ENCODE data around the gene SCAPER.
"Not testable (repeated sequence)": the region's sequence is repeated elsewhere in the genome, so short reads cannot be mapped to it uniquely, and the experiment has no call there.

Gene SCAPER

DNA sequence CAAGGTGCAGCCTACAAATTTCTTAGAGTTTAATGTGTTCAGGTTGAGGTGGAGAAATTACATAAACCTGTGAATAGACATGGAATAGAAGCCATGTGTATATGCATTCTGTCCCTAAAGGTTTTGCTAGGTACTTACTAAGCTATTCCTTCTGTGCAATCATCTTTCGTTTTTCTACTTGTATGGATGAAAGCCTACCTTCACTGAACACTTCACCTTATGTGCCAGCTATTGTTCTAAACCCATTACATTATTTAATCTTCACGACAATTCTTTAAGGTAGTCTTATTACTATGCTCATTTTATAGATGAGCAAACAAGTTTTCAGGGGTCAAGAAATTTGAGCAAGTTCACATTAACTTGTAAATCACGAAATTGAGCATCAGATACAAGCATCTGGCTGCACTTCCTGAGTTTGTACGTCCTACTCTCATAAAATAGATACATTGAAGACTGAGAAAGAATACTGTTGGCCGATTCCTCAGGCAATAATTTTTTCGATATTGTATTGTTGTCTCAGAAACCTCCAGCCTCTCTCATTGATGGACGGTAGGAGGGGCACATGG is 25.8 kb upstream of the SCAPER start:
- peak overlapping the region; percentile 84 for H3K4me3 Mint-ChIP-seq
- ATAC-seq (no peak), DNase-seq (no peak)
- H3K4me1 Mint-ChIP-seq = peaks cover 33% of the 10 kb centered on the region
- H3K27ac Mint-ChIP-seq = peak overlapping the region; percentile 83
- no peaks in the 10 kb centered on the region for H3K9me3 Mint-ChIP-seq
- peaks cover 22% of the 10 kb centered on the region for H3K36me3 Mint-ChIP-seq (ENCODE audit: low read depth)
- H3K27me3 Mint-ChIP-seq = no peaks in the 10 kb centered on the region

DNA sequence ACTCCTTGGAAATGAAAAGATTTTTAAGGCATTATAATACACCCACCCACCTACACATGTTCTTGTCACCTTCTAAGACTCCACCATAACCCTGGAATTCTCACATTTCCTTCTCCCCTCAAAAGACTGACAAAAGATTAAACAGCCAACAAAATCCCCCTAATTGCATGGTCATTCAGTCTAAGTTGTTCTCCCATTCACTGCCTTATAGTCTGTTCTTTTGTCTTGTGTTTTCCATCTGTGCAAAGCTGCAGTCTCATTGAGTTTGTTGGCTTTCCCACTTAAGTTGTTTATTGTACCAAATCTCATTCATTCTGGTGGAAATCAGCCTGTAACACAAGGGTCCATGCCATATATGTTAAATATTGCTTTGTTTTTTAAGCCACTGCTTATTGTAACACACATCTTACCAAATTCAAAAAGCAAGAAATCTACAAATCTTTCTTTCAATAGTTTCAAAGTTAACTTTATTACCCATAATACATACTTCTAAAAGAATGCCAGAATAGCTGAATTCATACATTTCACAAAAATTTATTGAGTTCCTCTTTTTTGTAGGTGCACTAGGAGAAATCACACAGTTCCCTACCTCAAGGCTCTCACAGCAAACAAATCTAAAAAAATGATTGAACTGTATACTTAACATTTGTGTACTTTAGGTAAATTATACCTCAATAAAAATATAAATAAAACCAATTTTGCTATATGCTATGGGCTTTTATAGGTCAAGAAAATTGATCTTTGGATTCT is 24.0 kb upstream of the SCAPER start:
- Mint-ChIP-seq H3K4me3 (no peak overlapping the region), H3K27ac (no peak overlapping the region), H3K36me3 (ENCODE audit: low read depth) (peaks cover 12% of the 10 kb centered on the region), H3K27me3 (peaks cover 6% of the 10 kb centered on the region), H3K4me1 (peaks cover 25% of the 10 kb centered on the region), H3K9me3 (no peaks in the 10 kb centered on the region)
- ATAC-seq (no peak), DNase-seq (no peak)

DNA sequence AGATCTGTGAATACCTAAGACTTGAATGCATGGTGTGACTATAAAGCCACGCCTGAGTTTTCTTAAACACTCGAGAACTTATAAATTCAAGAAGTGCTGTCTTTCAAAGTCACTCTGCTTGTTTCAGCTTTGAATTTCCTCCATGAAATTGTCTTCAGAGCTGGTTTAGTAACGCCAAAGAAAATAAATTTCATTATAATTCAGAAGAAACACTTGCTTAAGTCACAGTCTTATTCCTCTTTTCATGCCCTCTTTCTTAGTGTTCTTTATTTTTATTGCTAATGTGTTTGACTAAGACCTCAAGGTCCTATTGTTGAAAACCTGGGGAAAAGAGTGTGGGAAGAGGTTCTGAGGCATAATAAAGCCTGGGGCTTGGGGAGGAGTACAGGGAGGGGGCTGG is 23.1 kb upstream of the SCAPER start:
- Mint-ChIP-seq H3K9me3 (no peaks in the 10 kb centered on the region), H3K27me3 (peaks cover 6% of the 10 kb centered on the region), H3K27ac (no peak overlapping the region), H3K4me3 (no peak overlapping the region), H3K4me1 (peaks cover 20% of the 10 kb centered on the region), H3K36me3 (ENCODE audit: low read depth) (peaks cover 3% of the 10 kb centered on the region)
- ATAC-seq = no peak
- DNase-seq = no peak

DNA sequence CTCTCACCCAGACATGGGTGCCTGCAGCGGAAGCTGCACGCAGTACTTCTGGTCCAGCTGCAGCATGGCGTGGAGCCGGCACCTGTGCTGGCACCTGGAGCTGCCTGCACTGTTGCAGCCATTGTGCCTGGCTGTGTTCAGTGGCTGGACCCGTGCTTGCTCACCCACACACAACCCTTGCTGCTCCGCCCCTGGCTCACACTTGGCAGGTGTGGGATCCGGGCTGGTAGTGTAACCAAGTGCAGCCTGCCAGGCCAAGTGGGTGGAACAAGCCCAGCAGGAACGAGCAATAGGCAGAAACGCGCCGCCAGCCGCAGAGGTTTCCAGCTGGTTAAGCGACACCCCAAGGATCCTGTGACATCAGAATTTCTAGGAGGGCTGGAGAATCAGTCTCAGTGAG is 11.2 kb upstream of the SCAPER start:
- Mint-ChIP-seq H3K27ac (no peak overlapping the region), H3K4me1 (no peaks in the 10 kb centered on the region), H3K27me3 (peaks cover 4% of the 10 kb centered on the region), H3K36me3 (ENCODE audit: low read depth) (no peaks in the 10 kb centered on the region), H3K9me3 (no peaks in the 10 kb centered on the region), H3K4me3 (no peak overlapping the region)
- DNase-seq (no peak), ATAC-seq (no peak)

DNA sequence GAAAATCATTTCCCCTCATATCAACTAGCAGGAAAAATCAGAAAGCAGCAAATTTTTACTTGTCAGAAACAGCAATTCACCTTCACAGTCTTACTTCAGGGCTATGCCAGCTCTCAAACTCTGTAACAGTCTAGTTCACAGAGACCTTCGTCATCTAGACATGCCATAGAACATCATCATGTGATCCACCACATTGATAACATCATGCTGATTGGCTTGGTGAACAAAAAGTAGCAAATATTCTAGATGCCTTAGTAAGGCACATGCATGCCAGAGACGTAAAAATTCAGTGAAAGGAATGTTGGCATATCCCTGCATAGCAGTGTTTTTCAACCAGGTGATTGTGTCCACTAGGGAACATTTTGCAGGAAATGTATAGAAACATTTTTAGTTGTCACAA is 8.6 kb upstream of the SCAPER start:
- DNase-seq (no peak), ATAC-seq (no peak)
- H3K36me3 Mint-ChIP-seq (ENCODE audit: low read depth) = no peaks in the 10 kb centered on the region
- no peak overlapping the region for H3K4me3 Mint-ChIP-seq
- H3K27ac Mint-ChIP-seq = no peak overlapping the region
- peaks cover 4% of the 10 kb centered on the region for H3K27me3 Mint-ChIP-seq
- no peaks in the 10 kb centered on the region for H3K9me3 Mint-ChIP-seq
- no peaks in the 10 kb centered on the region for H3K4me1 Mint-ChIP-seq

DNA sequence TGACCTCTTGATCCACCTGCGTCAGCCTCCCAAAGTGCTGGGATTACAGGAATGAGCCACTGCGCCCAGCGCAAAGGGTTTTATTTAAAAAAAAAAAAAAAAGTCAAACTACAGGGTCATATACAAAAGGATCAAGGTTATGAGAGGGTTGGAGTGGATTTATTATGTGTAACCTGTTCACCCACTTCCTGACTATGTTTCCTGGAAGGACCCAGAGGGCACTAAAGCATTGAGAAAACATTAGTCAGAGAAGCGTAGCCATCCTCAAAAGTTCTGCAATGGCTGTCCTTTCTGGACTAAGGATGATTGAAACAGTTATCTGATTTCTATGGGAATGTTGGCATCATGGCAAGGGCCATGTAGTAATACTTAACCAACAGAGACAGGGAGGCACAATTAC is 7.3 kb upstream of the SCAPER start:
- H3K9me3 Mint-ChIP-seq = no peaks in the 10 kb centered on the region
- DNase-seq = no peak
- H3K4me3 Mint-ChIP-seq = no peak overlapping the region
- no peak overlapping the region for H3K27ac Mint-ChIP-seq
- H3K4me1 Mint-ChIP-seq = no peaks in the 10 kb centered on the region
- ATAC-seq = no peak
- H3K27me3 Mint-ChIP-seq = peaks cover 4% of the 10 kb centered on the region
- no peaks in the 10 kb centered on the region for H3K36me3 Mint-ChIP-seq (ENCODE audit: low read depth)

DNA sequence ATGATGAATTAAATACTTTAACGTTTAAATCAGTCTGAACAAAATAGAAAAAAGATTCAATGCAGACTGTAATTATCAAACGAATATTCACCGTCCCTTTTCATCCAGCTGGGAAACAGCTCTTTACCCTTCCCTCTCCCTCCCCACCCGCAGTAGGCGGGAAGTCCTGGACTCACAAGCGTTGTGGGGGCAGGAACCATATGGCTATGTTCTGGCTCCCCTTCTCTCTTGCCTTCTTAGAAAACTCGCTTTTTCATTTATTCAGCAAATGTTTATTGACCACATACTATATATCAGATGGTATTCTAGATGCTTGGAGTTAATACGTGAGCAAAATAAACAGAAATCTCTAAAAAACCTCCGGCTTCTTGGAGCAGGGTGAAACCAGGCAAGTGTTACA is 715 bp upstream of the SCAPER start:
- no peak for ATAC-seq
- H3K36me3 Mint-ChIP-seq (ENCODE audit: low read depth) = peaks cover 1% of the 10 kb centered on the region
- H3K4me1 Mint-ChIP-seq = peaks cover 35% of the 10 kb centered on the region
- no peak for DNase-seq
- no peaks in the 10 kb centered on the region for H3K9me3 Mint-ChIP-seq
- peak overlapping the region; percentile 89 for H3K4me3 Mint-ChIP-seq
- H3K27me3 Mint-ChIP-seq = no peaks in the 10 kb centered on the region
- peak overlapping the region; percentile 88 for H3K27ac Mint-ChIP-seq

DNA sequence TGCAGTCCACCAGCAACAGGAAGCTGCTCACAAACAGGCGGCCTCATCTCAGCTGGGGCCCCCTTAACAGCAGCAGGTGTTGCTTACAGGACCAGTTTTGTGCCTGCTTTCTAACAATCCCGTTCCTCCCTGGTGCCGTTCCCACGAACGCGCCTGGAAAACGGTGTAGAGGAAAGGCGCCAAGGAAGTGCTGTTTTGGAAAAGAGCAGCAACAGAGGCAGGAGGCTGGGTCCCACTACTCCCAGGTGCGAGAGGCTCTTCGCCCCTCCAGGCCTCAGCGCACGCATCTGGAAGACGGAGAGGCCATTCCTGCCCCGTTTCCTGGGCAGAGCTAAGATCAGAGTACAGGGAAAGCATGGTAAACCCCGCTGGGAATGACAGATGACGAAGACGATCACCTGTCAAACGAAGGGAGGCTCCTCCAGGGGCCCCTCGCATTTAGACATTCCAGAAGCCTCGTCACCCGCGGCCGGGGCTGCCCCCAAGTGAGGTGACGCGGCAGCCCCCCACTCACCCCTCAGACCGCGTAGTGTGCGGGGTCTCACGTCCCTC is 603 bp downstream of the SCAPER start:
- H3K36me3 Mint-ChIP-seq (ENCODE audit: low read depth) = peaks cover 3% of the 10 kb centered on the region
- H3K27ac Mint-ChIP-seq = peak overlapping the region; percentile 88
- H3K27me3 Mint-ChIP-seq = no peaks in the 10 kb centered on the region
- peak overlapping the region; percentile 89 for H3K4me3 Mint-ChIP-seq
- DNase-seq (peak; percentile 65), ATAC-seq (no peak)
- H3K9me3 Mint-ChIP-seq = no peaks in the 10 kb centered on the region
- peaks cover 35% of the 10 kb centered on the region for H3K4me1 Mint-ChIP-seq

DNA sequence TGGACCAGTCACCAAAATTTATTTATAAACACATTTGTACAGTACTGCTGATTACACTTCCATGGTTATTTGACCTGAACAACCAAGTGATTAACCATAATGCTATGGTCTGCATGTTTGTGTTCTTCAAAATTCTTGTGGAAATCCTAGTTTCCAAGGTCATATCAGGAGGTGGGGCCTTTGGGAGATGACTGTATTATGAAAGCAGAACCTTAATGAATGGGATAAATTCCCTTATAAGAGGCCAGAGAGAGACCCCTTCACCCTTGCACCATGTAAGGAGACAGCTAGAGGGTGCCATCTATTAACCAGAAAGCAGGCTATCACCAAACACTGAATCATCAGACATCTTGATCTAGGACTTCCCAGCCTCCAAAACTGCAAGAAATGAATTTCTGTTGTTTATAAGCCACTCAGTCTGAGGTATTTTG is 1.9 kb downstream of the SCAPER start:
- DNase-seq (no peak), ATAC-seq (peak; percentile 30)
- Mint-ChIP-seq H3K9me3 (no peaks in the 10 kb centered on the region), H3K4me3 (peak overlapping the region; percentile 89), H3K27ac (peak overlapping the region; percentile 59), H3K36me3 (ENCODE audit: low read depth) (peaks cover 10% of the 10 kb centered on the region), H3K4me1 (peaks cover 35% of the 10 kb centered on the region), H3K27me3 (no peaks in the 10 kb centered on the region)

DNA sequence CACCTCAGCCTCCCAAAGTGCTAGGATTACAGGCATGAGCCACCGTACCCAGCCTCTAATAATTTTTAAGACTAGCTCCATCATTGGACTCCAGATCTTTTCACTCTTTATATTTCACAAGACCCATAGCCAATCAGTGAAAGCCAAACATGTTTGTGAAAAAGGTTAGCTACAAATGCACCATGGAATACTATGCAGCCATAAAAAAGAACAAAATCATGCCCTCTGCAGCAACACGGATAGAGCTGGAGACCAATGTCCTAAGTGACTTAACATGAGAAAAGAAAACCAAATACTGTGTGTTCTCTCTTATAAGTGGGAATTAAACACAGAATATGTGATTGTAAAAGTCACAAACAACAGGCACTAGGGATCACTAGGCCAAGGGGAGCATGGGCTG is 3.2 kb downstream of the SCAPER start:
- H3K27me3 Mint-ChIP-seq = no peaks in the 10 kb centered on the region

DNA sequence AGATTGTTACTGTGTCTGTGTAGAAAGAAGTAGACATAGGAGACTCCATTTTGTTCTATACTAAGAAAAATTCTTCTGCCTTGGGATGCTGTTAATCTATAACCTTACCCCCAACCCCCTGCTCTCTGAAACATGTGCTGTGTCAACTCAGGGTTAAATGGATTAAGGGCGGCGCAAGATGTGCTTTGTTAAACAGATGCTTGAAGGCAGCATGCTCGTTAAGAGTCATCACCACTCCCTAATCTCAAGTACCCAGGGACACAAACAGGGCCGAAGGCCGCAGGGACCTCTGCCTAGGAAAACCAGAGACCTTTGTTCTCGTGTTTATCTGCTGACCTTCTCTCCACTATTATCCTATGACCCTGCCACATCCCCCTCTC is 5.2 kb downstream of the SCAPER start:
- DNase-seq, H3K27me3 Mint-ChIP-seq, ATAC-seq, H3K4me3 Mint-ChIP-seq, H3K27ac Mint-ChIP-seq, H3K9me3 Mint-ChIP-seq: not testable (repeated sequence)
- Mint-ChIP-seq H3K36me3 (ENCODE audit: low read depth) (peaks cover 10% of the 10 kb centered on the region), H3K4me1 (peaks cover 23% of the 10 kb centered on the region)

More for the DNA sequence above, 3.2 kb downstream of the SCAPER start:
- ATAC-seq = no peak
- no peaks in the 10 kb centered on the region for H3K9me3 Mint-ChIP-seq
- DNase-seq = no peak
- peaks cover 10% of the 10 kb centered on the region for H3K36me3 Mint-ChIP-seq (ENCODE audit: low read depth)
- H3K4me3 Mint-ChIP-seq = no peak overlapping the region
- H3K27ac Mint-ChIP-seq = no peak overlapping the region
- H3K4me1 Mint-ChIP-seq = peaks cover 35% of the 10 kb centered on the region

DNA sequence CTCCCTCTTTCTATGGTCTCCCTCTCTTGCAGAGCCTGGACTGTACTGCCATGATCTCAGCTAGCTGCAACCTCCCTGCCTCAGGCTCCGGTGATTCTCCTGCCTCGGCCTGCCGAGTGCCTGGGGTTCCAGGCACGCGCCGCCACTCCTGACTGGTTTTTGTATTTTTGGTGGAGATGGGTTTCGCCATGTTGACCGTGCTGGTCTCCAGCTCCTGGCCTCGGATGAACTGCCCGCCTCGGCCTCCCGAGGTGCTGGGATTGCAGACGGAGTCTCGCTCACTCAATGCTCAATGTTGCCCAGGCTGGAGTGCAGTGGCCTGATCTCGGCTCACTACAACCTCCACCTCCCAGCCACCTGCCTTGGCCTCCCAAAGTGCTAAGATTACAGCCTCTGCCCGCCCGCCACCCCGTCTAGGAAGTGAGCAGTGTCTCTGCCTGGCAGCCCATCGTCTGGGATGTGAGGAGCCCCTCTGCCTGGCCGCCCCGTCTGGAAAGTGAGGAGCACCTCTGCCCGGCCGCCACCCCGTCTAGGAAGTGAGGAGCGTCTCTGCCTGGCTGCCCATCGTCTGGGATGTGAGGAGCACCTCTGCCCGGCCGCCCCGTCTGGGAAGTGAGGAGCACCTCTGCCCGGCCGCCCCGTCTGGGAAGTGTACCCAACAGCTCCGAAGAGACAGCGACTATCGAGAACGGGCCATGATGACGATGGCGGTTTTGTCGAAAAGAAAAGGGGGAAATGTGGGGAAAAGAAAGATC is 5.8 kb downstream of the SCAPER start:
- H3K4me3 Mint-ChIP-seq, H3K27me3 Mint-ChIP-seq, H3K9me3 Mint-ChIP-seq, H3K27ac Mint-ChIP-seq, ATAC-seq, DNase-seq: not testable (repeated sequence)
- Mint-ChIP-seq H3K4me1 (peaks cover 26% of the 10 kb centered on the region), H3K36me3 (ENCODE audit: low read depth) (peaks cover 11% of the 10 kb centered on the region)

DNA sequence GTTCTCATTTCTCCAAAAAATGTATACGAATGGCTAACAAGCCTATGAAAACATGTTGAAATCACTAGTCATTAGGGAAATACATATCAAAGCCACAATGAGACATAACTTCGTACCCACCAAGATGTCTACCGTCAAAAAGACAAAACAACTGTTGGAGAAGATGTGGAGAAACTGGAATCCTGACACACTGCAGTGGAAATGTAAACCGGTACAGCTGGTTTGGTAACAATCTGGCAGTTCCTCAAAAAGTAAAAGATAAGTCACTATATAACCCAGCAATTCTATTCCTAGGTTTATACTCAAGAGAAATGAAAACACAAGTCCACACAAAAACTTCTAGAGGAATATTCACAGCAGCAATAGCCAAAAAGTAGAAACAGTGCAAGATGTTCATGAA is 7.0 kb downstream of the SCAPER start:
- Mint-ChIP-seq H3K36me3 (ENCODE audit: low read depth) (peaks cover 21% of the 10 kb centered on the region), H3K4me3 (no peak overlapping the region), H3K9me3 (no peaks in the 10 kb centered on the region), H3K27ac (no peak overlapping the region), H3K4me1 (peaks cover 19% of the 10 kb centered on the region), H3K27me3 (no peaks in the 10 kb centered on the region)
- no peak for DNase-seq
- no peak for ATAC-seq

DNA sequence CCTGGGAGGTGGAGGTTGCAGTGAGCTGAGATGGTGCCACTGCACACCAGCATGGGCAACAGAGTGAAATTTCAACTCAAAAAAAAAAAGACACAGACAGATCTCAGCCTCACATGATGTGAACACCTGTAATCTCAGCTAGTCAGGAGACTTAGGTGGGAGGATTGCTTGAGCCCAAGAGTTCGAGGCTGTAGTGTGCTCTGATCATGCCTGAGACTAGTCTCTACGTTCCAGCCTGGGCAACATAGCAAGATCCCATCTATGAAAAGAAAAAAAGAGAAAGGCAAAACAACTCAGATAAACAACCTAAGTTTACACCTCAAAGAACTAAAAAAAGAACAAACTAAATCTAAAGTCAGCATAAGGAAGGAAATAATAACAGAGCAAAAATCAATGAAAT is 11.0 kb downstream of the SCAPER start:
- Mint-ChIP-seq H3K9me3 (no peaks in the 10 kb centered on the region), H3K27ac (no peak overlapping the region), H3K4me1 (peaks cover 23% of the 10 kb centered on the region), H3K4me3 (no peak overlapping the region), H3K36me3 (ENCODE audit: low read depth) (peaks cover 40% of the 10 kb centered on the region), H3K27me3 (no peaks in the 10 kb centered on the region)
- ATAC-seq = no peak
- DNase-seq = no peak

DNA sequence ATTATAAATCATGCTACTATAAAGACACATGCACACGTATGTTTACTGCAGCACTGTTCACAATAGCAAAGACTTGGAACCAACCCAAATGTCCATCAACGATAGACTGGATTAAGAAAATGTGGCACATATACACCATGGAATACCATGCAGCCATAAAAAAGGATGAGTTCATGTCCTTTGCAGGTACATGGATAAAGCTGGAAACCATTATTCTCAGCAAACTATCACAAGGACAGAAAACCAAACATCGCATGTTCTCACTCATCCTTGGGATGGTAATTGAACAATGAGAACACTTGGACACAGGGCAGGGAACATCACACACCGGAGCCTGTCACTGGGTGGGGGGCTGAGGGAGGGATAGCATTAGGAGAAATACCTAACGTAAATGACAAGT is 12.3 kb downstream of the SCAPER start:
- Mint-ChIP-seq H3K36me3 (ENCODE audit: low read depth) (peaks cover 35% of the 10 kb centered on the region), H3K4me1 (peaks cover 32% of the 10 kb centered on the region)
- not testable (repeated sequence) for ATAC-seq, H3K27ac Mint-ChIP-seq, DNase-seq, H3K9me3 Mint-ChIP-seq, H3K27me3 Mint-ChIP-seq, H3K4me3 Mint-ChIP-seq

All from activated naive CD8-positive, alpha-beta T cell treated with anti-CD3 and anti-CD28 coated beads, Interleukin-2, amount 50 U/mL, for 24 hours (primary cell).